Right renal cortex interstitium (tissue), 3 donors: ENCODE results near the gene SCARB1. TPM values are rescaled to one million over a fixed set of nuclear protein-coding genes. Genes with fewer than 3 reads are reported as not detected.

ENCODE experiments used
- DNase-seq, 3 donors: peaks; one replicate each; pipeline ENCODE4 v3.0.0-alpha.2; 2013; ENCODE audit warnings: low read depth in 3 of 3, low spot score in 2 of 3
- polyA plus RNA-seq, 3 donors: library from polyadenylated mRNA; unstranded; fragments of 120-200 nt; gene quantifications; one replicate each; pipeline ENCODE4 v1.2.1, GENCODE V29; 2013; ENCODE audit not compliant: insufficient read length in 3 of 3

Gene SCARB1
- polyA plus RNA-seq, 3 donors = 18.5 to 24.4 (median 21.1) TPM

- DNase-seq = no peak
These were observed 19.0 kb downstream of the SCARB1 start for GRCh38 chr12:124844411-124845397.

- DNase-seq = no peak
These were observed 20.7 kb downstream of the SCARB1 start for GRCh38 chr12:124842800-124843510.

GRCh38 chr12:124842073-124842749 lies 21.5 kb downstream of the SCARB1 start:
- DNase-seq = no peak

- DNase-seq = no peak
These were observed 22.1 kb downstream of the SCARB1 start for GRCh38 chr12:124841558-124841945.

GRCh38 chr12:124837958-124838803 lies 25.5 kb downstream of the SCARB1 start:
- peak in 1 of 3 donors; percentile 52 for DNase-seq

GRCh38 chr12:124837249-124837897 lies 26.3 kb downstream of the SCARB1 start:
- no peak for DNase-seq

GRCh38 chr12:124836759-124837158 lies 26.9 kb downstream of the SCARB1 start:
- DNase-seq = no peak

GRCh38 chr12:124835656-124836410 lies 27.8 kb downstream of the SCARB1 start:
- no peak for DNase-seq

- DNase-seq = no peak
These were observed 28.8 kb downstream of the SCARB1 start for GRCh38 chr12:124834822-124835221.

- DNase-seq = no peak
These were observed 30.0 kb downstream of the SCARB1 start for GRCh38 chr12:124833693-124834122.

- DNase-seq = no peak
These were observed 30.8 kb downstream of the SCARB1 start for GRCh38 chr12:124832856-124833255.

- no peak for DNase-seq
These were observed 32.1 kb downstream of the SCARB1 start for GRCh38 chr12:124831590-124831989.

- DNase-seq = no peak
These were observed 33.4 kb downstream of the SCARB1 start for GRCh38 chr12:124830306-124830705.

- no peak for DNase-seq
These were observed 33.9 kb downstream of the SCARB1 start for GRCh38 chr12:124829708-124830304.

- DNase-seq = no peak
These were observed 34.5 kb downstream of the SCARB1 start for GRCh38 chr12:124829008-124829707.

GRCh38 chr12:124828264-124829007 lies 35.2 kb downstream of the SCARB1 start:
- DNase-seq = peak in 1 of 3 donors; percentile 41

GRCh38 chr12:124827588-124828184 lies 36.0 kb downstream of the SCARB1 start:
- no peak for DNase-seq
